Right atrium auricular region (tissue), 2 donors: ENCODE results near the gene HSF2BP. TPM values are rescaled to one million over a fixed set of nuclear protein-coding genes. Genes with fewer than 3 reads are reported as not detected.
A peak's percentile ranks its signal among the peaks of the same experiment; 100 is the strongest.
"Not testable (repeated sequence)": the region's sequence is repeated elsewhere in the genome, so short reads cannot be mapped to it uniquely, and the experiment has no call there.

Experiments
- DNase-seq: peaks from one replicate; pipeline ENCODE4 v3.0.0-alpha.2; 2019; ENCODE audit warnings: low spot score
- H3K27ac ChIP-seq, 2 donors: fragments of 200-600 bp; sonication (generic); 1 replicate in 1 of 2; 2 replicates in 1 of 2; pipeline ENCODE4 v1.5.1; 2016 to 2019
- H3K27me3 ChIP-seq, 2 donors: fragments of 200-600 bp; sonication (generic); one replicate each; pipeline versions ENCODE4 v1.5.1 to v1.6.0; 2017 to 2019
- H3K36me3 ChIP-seq: fragments of 200-600 bp; sonication (generic); one replicate; pipeline ENCODE4 v1.5.1; 2016
- H3K4me1 ChIP-seq, 2 donors: fragments of 200-600 bp; sonication (generic); one replicate each; pipeline versions ENCODE4 v1.5.1 to v1.6.0; 2017 to 2019
- H3K4me3 ChIP-seq, 2 donors: fragments of 200-600 bp; sonication (generic); 1 replicate in 1 of 2; 2 replicates in 1 of 2; pipeline ENCODE4 v1.5.1; 2017 to 2019; ENCODE audit warnings: mild to moderate bottlenecking in 1 of 2, moderate library complexity in 1 of 2
- H3K9me3 ChIP-seq, 2 donors: fragments of 200-600 bp; sonication (generic); one replicate each; pipeline ENCODE4 v1.5.1; 2019
- total RNA-seq, 2 donors: library from RNA; depleted of rRNA; stranded (reverse); fragments of >200 nt; gene quantifications; one replicate each; pipeline ENCODE4 v1.1.0, GENCODE V29; 2016
- TF ChIP-seq, protein P1 (sequence below), 2 donors: fragments of 200-600 bp; sonication (generic); IDR thresholded peaks; one replicate each; pipeline ENCODE4 v1.5.1; 2019; ENCODE audit warnings: antibody characterized with exemption in 2 of 2

HSF2BP gene
- total RNA-seq, 2 donors from 2014 or later = 0.44 to 0.67 TPM

DNA sequence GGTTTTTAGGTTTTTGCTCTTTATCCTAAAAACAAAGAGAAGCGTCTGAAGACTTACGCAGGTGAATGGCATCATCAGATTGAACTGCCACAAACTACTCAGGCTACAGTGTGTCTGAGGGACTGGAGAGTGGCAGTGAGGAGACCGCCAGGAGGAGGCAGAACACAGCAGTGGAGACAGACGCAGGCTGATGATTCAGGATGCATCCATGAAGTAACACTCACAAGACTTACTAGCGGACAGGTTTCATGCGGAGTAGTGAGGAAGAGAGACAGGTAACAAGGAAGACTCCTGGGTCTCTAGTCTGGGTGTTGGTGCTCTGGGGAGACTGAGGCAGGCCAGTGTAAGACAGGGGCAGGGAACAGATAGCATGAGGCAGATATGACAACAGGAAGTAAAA, 5.7 kb downstream of the HSF2BP start:
- no peak overlapping the region for H3K4me3 ChIP-seq
- H3K36me3 ChIP-seq = no peaks in the 10 kb centered on the region
- no peaks in the 10 kb centered on the region for H3K9me3 ChIP-seq
- TF ChIP-seq, protein P1, sequence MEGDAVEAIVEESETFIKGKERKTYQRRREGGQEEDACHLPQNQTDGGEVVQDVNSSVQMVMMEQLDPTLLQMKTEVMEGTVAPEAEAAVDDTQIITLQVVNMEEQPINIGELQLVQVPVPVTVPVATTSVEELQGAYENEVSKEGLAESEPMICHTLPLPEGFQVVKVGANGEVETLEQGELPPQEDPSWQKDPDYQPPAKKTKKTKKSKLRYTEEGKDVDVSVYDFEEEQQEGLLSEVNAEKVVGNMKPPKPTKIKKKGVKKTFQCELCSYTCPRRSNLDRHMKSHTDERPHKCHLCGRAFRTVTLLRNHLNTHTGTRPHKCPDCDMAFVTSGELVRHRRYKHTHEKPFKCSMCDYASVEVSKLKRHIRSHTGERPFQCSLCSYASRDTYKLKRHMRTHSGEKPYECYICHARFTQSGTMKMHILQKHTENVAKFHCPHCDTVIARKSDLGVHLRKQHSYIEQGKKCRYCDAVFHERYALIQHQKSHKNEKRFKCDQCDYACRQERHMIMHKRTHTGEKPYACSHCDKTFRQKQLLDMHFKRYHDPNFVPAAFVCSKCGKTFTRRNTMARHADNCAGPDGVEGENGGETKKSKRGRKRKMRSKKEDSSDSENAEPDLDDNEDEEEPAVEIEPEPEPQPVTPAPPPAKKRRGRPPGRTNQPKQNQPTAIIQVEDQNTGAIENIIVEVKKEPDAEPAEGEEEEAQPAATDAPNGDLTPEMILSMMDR (IDR thresholded peaks at IDR 0.05) = no peak
- H3K4me1 ChIP-seq = peaks cover 0 to 1% of the 10 kb centered on the region in 2 donors
- no peak overlapping the region for H3K27ac ChIP-seq
- DNase-seq = no peak
- H3K27me3 ChIP-seq = no peaks in the 10 kb centered on the region

DNA sequence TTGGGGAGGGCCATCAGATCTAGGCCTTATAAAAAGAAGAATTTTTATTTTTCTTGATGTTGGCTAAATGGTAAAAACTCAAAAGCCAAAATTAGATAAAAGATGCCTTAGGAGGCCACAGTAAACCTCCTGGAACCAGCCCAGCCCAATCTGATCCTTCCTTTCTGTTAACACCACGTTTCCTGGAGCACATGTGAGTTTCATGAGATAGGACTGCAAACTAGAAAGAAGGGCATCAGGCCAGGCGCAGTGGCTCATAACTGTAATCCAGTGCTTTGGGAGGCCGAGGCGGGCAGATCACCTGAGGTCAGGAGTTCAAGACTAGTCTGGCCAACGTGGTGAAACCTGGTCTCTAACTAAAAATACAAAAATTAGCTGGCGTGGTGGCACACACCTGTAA, 6.7 kb downstream of the HSF2BP start:
- TF ChIP-seq, protein P1 (IDR thresholded peaks at IDR 0.05) = no peak
- Histone ChIP-seq H3K27ac (no peak overlapping the region), H3K27me3 (no peaks in the 10 kb centered on the region), H3K4me1 (no peaks in the 10 kb centered on the region), H3K9me3 (no peaks in the 10 kb centered on the region), H3K36me3 (no peaks in the 10 kb centered on the region), H3K4me3 (no peak overlapping the region)
- no peak for DNase-seq

- not testable (repeated sequence) for H3K36me3 ChIP-seq, H3K27ac ChIP-seq, H3K4me1 ChIP-seq, H3K9me3 ChIP-seq, DNase-seq, H3K27me3 ChIP-seq, H3K4me3 ChIP-seq
Measured at GRCh38 chr21:43651926-43652325, 7.4 kb downstream of the HSF2BP start.

- no peaks in the 10 kb centered on the region for H3K9me3 ChIP-seq
- H3K27me3 ChIP-seq = no peaks in the 10 kb centered on the region
- TF ChIP-seq, protein P1 (IDR thresholded peaks at IDR 0.05) = no peak
- H3K4me1 ChIP-seq = peaks cover 0 to 20% of the 10 kb centered on the region in 2 donors
- H3K4me3 ChIP-seq = no peak overlapping the region
- no peaks in the 10 kb centered on the region for H3K36me3 ChIP-seq
- H3K27ac ChIP-seq = no peak overlapping the region
- DNase-seq = no peak
Measured at GRCh38 chr21:43648171-43648570, 11.1 kb downstream of the HSF2BP start.

DNA sequence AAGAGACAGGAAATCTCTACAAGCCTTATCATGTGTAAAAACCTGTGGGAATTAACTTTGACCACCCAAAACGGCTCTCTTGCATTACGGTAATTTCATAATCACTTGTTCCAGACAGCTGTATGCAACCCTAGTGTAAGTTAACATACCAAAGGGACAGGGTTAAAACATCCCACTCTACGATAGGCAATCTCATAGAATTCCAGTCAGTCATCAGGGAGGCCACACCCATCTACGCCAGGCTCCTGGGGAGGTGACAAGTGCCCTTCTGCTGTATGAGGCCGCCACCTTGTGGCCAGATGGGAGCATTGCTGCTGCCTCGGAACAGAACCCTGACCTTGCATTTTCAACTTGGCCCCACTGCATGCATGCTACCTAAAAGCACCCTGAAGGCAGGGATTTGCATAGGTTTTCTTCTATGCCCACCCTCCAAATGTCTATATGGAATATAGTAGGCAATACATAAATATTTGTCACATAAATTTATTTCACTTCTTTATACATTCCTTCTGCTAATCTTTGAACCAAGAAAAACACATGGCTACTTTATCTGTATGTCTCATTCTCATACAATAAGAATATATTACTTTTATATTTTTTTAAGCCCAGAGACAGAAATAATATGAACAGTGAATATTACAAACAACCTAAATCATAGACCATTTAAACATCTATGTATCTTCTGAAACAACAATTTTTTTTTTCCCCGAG, 12.6 kb downstream of the HSF2BP start:
- Histone ChIP-seq H3K4me3 (no peak overlapping the region), H3K4me1 (peaks cover 0 to 20% of the 10 kb centered on the region in 2 donors), H3K9me3 (no peaks in the 10 kb centered on the region), H3K36me3 (no peaks in the 10 kb centered on the region), H3K27ac (peak overlapping the region; percentile 55 to 75), H3K27me3 (no peaks in the 10 kb centered on the region)
- TF ChIP-seq, protein P1 (IDR thresholded peaks at IDR 0.05) = peak; percentile 94 to 100
- DNase-seq = peak; percentile 96

- no peak for DNase-seq
- H3K27me3 ChIP-seq = no peaks in the 10 kb centered on the region
- H3K27ac ChIP-seq = peak overlapping the region; percentile 55 to 75
- no peaks in the 10 kb centered on the region for H3K36me3 ChIP-seq
- H3K9me3 ChIP-seq = no peaks in the 10 kb centered on the region
- TF ChIP-seq, protein P1 (IDR thresholded peaks at IDR 0.05) = no peak
- H3K4me3 ChIP-seq = peak overlapping the region in 1 of 2 donors; percentile 11
- H3K4me1 ChIP-seq = peaks cover 0 to 20% of the 10 kb centered on the region in 2 donors
Measured at GRCh38 chr21:43645976-43646375, 13.3 kb downstream of the HSF2BP start.
